ENCODE measurements around the gene FARP2. TPM values are rescaled to one million over a fixed set of nuclear protein-coding genes. Genes with fewer than 3 reads are reported as not detected.

Gene FARP2
- total and polyA plus RNA-seq, 10 of the 15 experiments (the other 5 are each of a cell fraction or from before 2014, with no cell fraction given): 5.5 to 67.5 (median 36.8) TPM

GRCh38 chr2:241468476-241468781 lies 112.3 kb downstream of the FARP2 start:
- no peaks in the 10 kb centered on the region for H3K79me2 ChIP-seq (ENCODE audit: control insufficient read depth, insufficient read depth, low read length)
- no peaks in the 10 kb centered on the region; the same call in 2 of the 3 replicates for H3K9me3 ChIP-seq (replicated peaks; ENCODE audit: control insufficient read depth, insufficient read depth, low read length)
- no peak overlapping the region for H3K4me3 ChIP-seq
- POLR2A ChIA-PET: no interaction called here
- TF ChIP-seq ZNF622 (IDR thresholded peaks at IDR 0.05): no peak
- TF ChIP-seq ZBTB40 (IDR thresholded peaks at IDR 0.05; ENCODE audit: borderline replicate concordance): no peak
- TF ChIP-seq SIX5 (IDR thresholded peaks at IDR 0.05; ENCODE audit: low read depth, low read length, severe bottlenecking): no peak
- no peak for TF ChIP-seq REST (IDR thresholded peaks at IDR 0.05; ENCODE audit: low read depth, low read length)
- TF ChIP-seq ZNF207 (IDR thresholded peaks at IDR 0.05; ENCODE audit: borderline replicate concordance): no peak
- TF ChIP-seq EED (IDR thresholded peaks at IDR 0.05; ENCODE audit: low read depth): no peak
- no peaks in the 10 kb centered on the region for H3K4me1 ChIP-seq (ENCODE audit: control insufficient read depth, insufficient read depth, low read length)
- H2AFZ ChIP-seq (ENCODE audit: control insufficient read depth, low read depth, low read length): no peak overlapping the region
- H3K9ac ChIP-seq (ENCODE audit: control insufficient read depth, insufficient read depth, low read length): no peak overlapping the region
- H4K20me1 ChIP-seq (ENCODE audit: control insufficient read depth, insufficient read depth): no peaks in the 10 kb centered on the region; the same call in 1 of the 2 replicates
- SMC1A ChIA-PET (ENCODE audit: uncharacterized antibody, unreplicated experiment): no interaction called here
- H3K4me2 ChIP-seq (ENCODE audit: control insufficient read depth, insufficient read depth): no peak overlapping the region
- in situ Hi-C loops (cut with MboI) (no loop called here), intact Hi-C loops (cut with micrococcal nuclease; ENCODE audit: unreplicated experiment) (no loop called here)
- RAD21 ChIA-PET (ENCODE audit: unreplicated experiment): interaction anchor here (0.6 kb wide), 1 partner anchor 170 kb away, joined by 3 read pairs; no protein-coding TSS in a partner anchor
- no peaks in the 10 kb centered on the region for H3K36me3 ChIP-seq (ENCODE audit: control insufficient read depth in 2 of 2, insufficient read depth in 2 of 2, low read length in 1 of 2)
- FAIRE-seq (no peak), DNase-seq (ENCODE audit: low read depth, low spot score) (no peak), ATAC-seq (no peak)
- no peaks in the 10 kb centered on the region for H3K27me3 ChIP-seq (replicated peaks in 1 of 2; ENCODE audit: control insufficient read depth in 2 of 2, insufficient read depth in 2 of 2, low read length in 1 of 2)
- BruUV-seq (replicated peaks): no TSS peak
- CTCF ChIA-PET: no interaction called here
- 47% methylated on average over 2 of the region's 2 CpGs for WGBS (ENCODE audit: insufficient coverage, insufficient replicate concordance, low lambda C conversion rate, missing lambda C conversion rate)
- no peak overlapping the region for H3K27ac ChIP-seq (ENCODE audit: control insufficient read depth, insufficient read depth)

All from GM12878 (cell line).